SK-N-SH (cell line): ENCODE data around the gene IFT122. TPM values are rescaled to one million over a fixed set of nuclear protein-coding genes. Genes with fewer than 3 reads are reported as not detected.

Source experiments
- CTCF ChIA-PET: fragments of 300-600, 350-600 bp; formaldehyde crosslinking; extraction: SDS; loops from one replicate; lab custom pipeline; 2021; lab: Yijun Ruan, JAX
- POLR2A ChIA-PET: fragments of 350-600 bp; sonication (Branson Sonifier 250); formaldehyde crosslinking; extraction: SDS; loops from one replicate; lab custom pipeline; 2020; ENCODE audit warnings: antibody characterized with exemption, inconsistent platforms; lab: Yijun Ruan, JAX
- DNase-seq: peaks from one replicate; pipeline ENCODE4 v3.0.0; 2012
- H2AFZ ChIP-seq: fragments of 200-600 bp; sonication (generic); 2 replicates; pipeline ENCODE4 v1.8.1; 2016; ENCODE audit warnings: antibody characterized with exemption, mild to moderate bottlenecking, low read depth
- H3F3A ChIP-seq: fragments of 200-600 bp; sonication (generic); replicated peaks from 2 replicates; pipeline ENCODE3; 2016; ENCODE audit warnings: antibody characterized with exemption, mild to moderate bottlenecking; ENCODE audit not compliant: insufficient read depth
- H3K27ac ChIP-seq, 2 experiments: fragments of 200-500 bp in 1 of 2; fragments of 200-600 bp in 1 of 2; sonication (Bioruptor generic) in 1 of 2; sonication (generic), shearing (Covaris generic) in 1 of 2; 2 replicates each; pipeline versions ENCODE4 v1.5.1 to v1.6.1; 2014 to 2016; ENCODE audit warnings: low read depth in 2 of 2, inconsistent platforms in 1 of 2, low read length in 1 of 2, mild to moderate bottlenecking in 1 of 2, mixed read lengths in 1 of 2
- H3K27me3 ChIP-seq: fragments of 200-600 bp; sonication (generic), shearing (Covaris generic); 2 replicates; pipeline ENCODE4 v1.6.1; 2016; ENCODE audit warnings: mixed run types; ENCODE audit not compliant: insufficient read depth
- H3K36me3 ChIP-seq, 2 experiments: fragments of 200-500 bp in 1 of 2; fragments of 200-600 bp in 1 of 2; sonication (Bioruptor generic) in 1 of 2; sonication (generic) in 1 of 2; replicated peaks in 1 of 2; 2 replicates each; pipeline versions ENCODE3 to v1.5.1; 2014 to 2016; ENCODE audit warnings: low read length in 1 of 2, mild to moderate bottlenecking in 1 of 2; ENCODE audit not compliant: insufficient read depth in 2 of 2, control insufficient read depth in 1 of 2
- H3K4me1 ChIP-seq, 2 experiments: fragments of 200-500 bp in 1 of 2; fragments of 200-600 bp in 1 of 2; sonication (Bioruptor generic) in 1 of 2; sonication (generic), shearing (Covaris generic) in 1 of 2; 2 replicates each; pipeline versions ENCODE4 v1.5.1 to v1.6.1; 2014 to 2016; ENCODE audit warnings: low read depth in 1 of 2, low read length in 1 of 2, mixed run types in 1 of 2; ENCODE audit not compliant: insufficient read depth in 2 of 2, control insufficient read depth in 1 of 2
- H3K4me2 ChIP-seq: fragments of 200-600 bp; sonication (generic), shearing (Covaris generic); 2 replicates; pipeline ENCODE4 v1.6.1; 2017; ENCODE audit warnings: mixed run types
- H3K4me3 ChIP-seq, 2 experiments: fragments of 200-500 bp in 1 of 2; fragments of 200-600 bp in 1 of 2; sonication (Bioruptor generic) in 1 of 2; sonication (generic), shearing (Covaris generic) in 1 of 2; 2 replicates each; pipeline versions ENCODE4 v1.5.1 to v1.8.1; 2014 to 2016; ENCODE audit warnings: low read depth in 2 of 2, inconsistent platforms in 1 of 2, low read length in 1 of 2, mild to moderate bottlenecking in 1 of 2, mixed read lengths in 1 of 2, moderate library complexity in 1 of 2
- H3K79me2 ChIP-seq: fragments of 200-600 bp; sonication (generic); 2 replicates; pipeline ENCODE4 v1.8.1; 2017; ENCODE audit warnings: mild to moderate bottlenecking; ENCODE audit not compliant: insufficient read depth
- H3K9ac ChIP-seq: fragments of 200-600 bp; sonication (generic); 2 replicates; pipeline ENCODE4 v1.6.1; 2017; ENCODE audit warnings: mixed run types
- H3K9me2 ChIP-seq: fragments of 200-600 bp; sonication (generic); 2 replicates; pipeline ENCODE4 v1.6.1; 2017; ENCODE audit warnings: mixed run types
- H3K9me3 ChIP-seq: fragments of 200-600 bp; sonication (generic); 2 replicates; pipeline ENCODE4 v1.6.1; 2017; ENCODE audit warnings: mixed run types, mild to moderate bottlenecking, moderate library complexity
- H4K20me1 ChIP-seq: fragments of 200-600 bp; sonication (generic); 2 replicates; pipeline ENCODE4 v1.6.1; 2017; ENCODE audit warnings: mild to moderate bottlenecking, mixed run types; ENCODE audit not compliant: insufficient read depth
- EZH2phosphoT487 ChIP-seq: fragments of 200-600 bp; sonication (generic); IDR thresholded peaks from 2 replicates; pipeline ENCODE4 v1.6.1; 2017; ENCODE audit warnings: low read depth, mixed run types, mild to moderate bottlenecking, antibody characterized with exemption, moderate library complexity, borderline replicate concordance
- FOSL2 ChIP-seq: IDR thresholded peaks from 2 replicates; pipeline ENCODE4 v1.4.0; 2012; ENCODE audit warnings: low read depth, mild to moderate bottlenecking, moderate library complexity, borderline replicate concordance
- FOXJ3 ChIP-seq: sonication (generic); formaldehyde crosslinking; IDR thresholded peaks from 2 replicates; pipeline ENCODE4 v1.5.1; 2020; ENCODE audit warnings: mild to moderate bottlenecking, missing genetic modification reagents
- FOXM1 ChIP-seq: IDR thresholded peaks from 2 replicates; pipeline ENCODE4 v1.4.0; 2012; ENCODE audit warnings: low read depth, mild to moderate bottlenecking
- GATA2 ChIP-seq: sonication (generic); formaldehyde crosslinking; IDR thresholded peaks from 2 replicates; pipeline ENCODE4 v1.5.0; 2020; ENCODE audit warnings: mild to moderate bottlenecking, missing genetic modification reagents
- IRF3 ChIP-seq: fragments of 150-350 bp; IDR thresholded peaks from 2 replicates; pipeline ENCODE4 v1.6.1; 2016; ENCODE audit warnings: mild to moderate bottlenecking, low read depth, low read length
- MXI1 ChIP-seq: IDR thresholded peaks from 2 replicates; pipeline ENCODE4 v1.6.1; 2012; ENCODE audit warnings: mild to moderate bottlenecking, low read depth, low read length, improper control_type of control experiment
- NRF1 ChIP-seq: IDR thresholded peaks from 2 replicates; pipeline ENCODE4 v1.6.1; 2012; ENCODE audit warnings: low read depth, mild to moderate bottlenecking, low read length
- POLR2AphosphoS5 ChIP-seq: IDR thresholded peaks from 2 replicates; pipeline ENCODE4 v1.6.1; 2012; ENCODE audit warnings: low read depth, low read length
- RCOR1 ChIP-seq: fragments of 150-350 bp; IDR thresholded peaks from 2 replicates; pipeline ENCODE4 v1.6.1; 2017; ENCODE audit warnings: antibody characterized with exemption, low read length
- RXRA ChIP-seq: IDR thresholded peaks from 2 replicates; pipeline ENCODE4 v1.4.0; 2012; ENCODE audit warnings: low read depth, mild to moderate bottlenecking, borderline replicate concordance
- SMC3 ChIP-seq: IDR thresholded peaks from 2 replicates; pipeline ENCODE4 v1.6.1; 2012; ENCODE audit warnings: low read depth, low read length, improper control_type of control experiment
- TCF12 ChIP-seq: IDR thresholded peaks from 2 replicates; pipeline ENCODE4 v1.4.0; 2012
- TEAD4 ChIP-seq: IDR thresholded peaks from 2 replicates; pipeline ENCODE4 v1.4.0; 2012; ENCODE audit warnings: mild to moderate bottlenecking, borderline replicate concordance; ENCODE audit not compliant: insufficient read depth
- USF1 ChIP-seq: IDR thresholded peaks from 2 replicates; pipeline ENCODE4 v1.4.0; 2012; ENCODE audit warnings: low read depth, borderline replicate concordance
- USF2 ChIP-seq: fragments of 150-350 bp; IDR thresholded peaks from 2 replicates; pipeline ENCODE4 v1.6.1; 2017; ENCODE audit warnings: antibody characterized with exemption, low read length, low read depth, borderline replicate concordance
- YY1 ChIP-seq: IDR thresholded peaks from 2 replicates; pipeline ENCODE4 v1.4.0; 2012; ENCODE audit warnings: low read depth, mild to moderate bottlenecking
- WGBS: methylation state at CpG from one replicate; pipeline ENCODE4 v1.1.6; 2017; ENCODE audit warnings: low lambda C conversion rate; 5-methylcytosine and 5-hydroxymethylcytosine counted together
- polyA plus RNA-seq, 3 experiments: library from polyadenylated mRNA; depleted of rRNA; stranded (reverse); fragments of >200 nt; gene quantifications; 2 replicates each; pipeline ENCODE4 v1.2.3, GENCODE V29; 2012

Gene IFT122
- polyA plus RNA-seq, 1 of the 3 experiments (the other 2 are of a cell fraction), result 20.1 TPM

GRCh38 chr3:129567176-129567705 is 127.2 kb downstream of the IFT122 start:
- Histone ChIP-seq H3F3A (no peaks in the 10 kb centered on the region), H3K9me3 (no peaks in the 10 kb centered on the region), H3K36me3 (no peaks in the 10 kb centered on the region), H3K9ac (no peak overlapping the region), H3K4me1 (peaks cover 0 to 33% of the 10 kb centered on the region in 2 experiments; a peak in 1 of 4 replicates), H3K4me2 (no peak overlapping the region), H4K20me1 (no peaks in the 10 kb centered on the region), H3K79me2 (no peaks in the 10 kb centered on the region), H3K27me3 (no peaks in the 10 kb centered on the region), H2AFZ (no peak overlapping the region), H3K4me3 (no peak overlapping the region), H3K27ac (no peak overlapping the region), H3K9me2 (no peaks in the 10 kb centered on the region)
- 75% methylated on average over 8 of the region's 18 CpGs for WGBS
- no peak for TF ChIP-seq SMC3
- 0 out of 2 replicates have a peak, but pooled peaks have one; percentile 19 for TF ChIP-seq POLR2AphosphoS5
- no peak for TF ChIP-seq MXI1
- TF ChIP-seq EZH2phosphoT487, result no peak
- TF ChIP-seq RCOR1, result peak; percentile 60; the same call in 1 of the 2 replicates
- no peak for TF ChIP-seq USF1
- TF ChIP-seq FOSL2, result no peak
- TF ChIP-seq TCF12, result peak; percentile 80
- TF ChIP-seq RXRA, result no peak
- POLR2A ChIA-PET, result no interaction called here
- CTCF ChIA-PET, result interaction anchor here (0.6 to 1.5 kb wide), 7 partner anchors 9 to 262 kb away, joined by 3 to 5 read pairs (median 3); no protein-coding TSS in a partner anchor
- peak; percentile 83 for DNase-seq

- Histone ChIP-seq H3K9ac (no peak overlapping the region), H3K36me3 (no peaks in the 10 kb centered on the region), H3K4me3 (no peak overlapping the region), H3K79me2 (no peaks in the 10 kb centered on the region), H2AFZ (no peak overlapping the region), H3K9me2 (no peaks in the 10 kb centered on the region), H3K27ac (no peak overlapping the region), H3K27me3 (no peaks in the 10 kb centered on the region), H3K4me2 (no peak overlapping the region), H3K9me3 (no peaks in the 10 kb centered on the region), H3F3A (no peaks in the 10 kb centered on the region), H4K20me1 (no peaks in the 10 kb centered on the region), H3K4me1 (peaks cover 0 to 33% of the 10 kb centered on the region in 2 experiments; a peak in 1 of 4 replicates)
- POLR2A ChIA-PET, result no interaction called here
- no peak for DNase-seq
- no peak for TF ChIP-seq GATA2 (CRISPR knock-in tag)
- no peak for TF ChIP-seq USF2
- no peak for TF ChIP-seq RCOR1
- no peak for TF ChIP-seq TEAD4
- no peak for TF ChIP-seq MXI1
- no peak for TF ChIP-seq FOXM1
- no peak for TF ChIP-seq IRF3
- TF ChIP-seq SMC3, result no peak
- no peak for TF ChIP-seq NRF1
- TF ChIP-seq FOXJ3 (CRISPR knock-in tag), result no peak
- TF ChIP-seq RXRA, result no peak
- TF ChIP-seq YY1, result no peak
- 82% methylated on average over 6 of the region's 6 CpGs for WGBS
- CTCF ChIA-PET, result interaction anchor here (0.6 to 1.5 kb wide), 4 partner anchors 9 to 261 kb away, joined by 3 to 5 read pairs (median 3); no protein-coding TSS in a partner anchor
Observed at GRCh38 chr3:129567939-129568338, 127.9 kb downstream of the IFT122 start.
